Astrocyte (in vitro differentiated cells and primary cell): ENCODE measurements around the gene C8B. TPM values are rescaled to one million over a fixed set of nuclear protein-coding genes. Genes with fewer than 3 reads are reported as not detected.

Source experiments
- DNase-seq: peaks from one replicate; pipeline ENCODE4 v3.0.0-alpha.2; 2010; ENCODE audit warnings: low read depth
- FAIRE-seq: peaks from 2 replicates; lab custom pipeline; 2011; peaks lifted over from hg19 to GRCh38; lab: Jason Lieb, UNC
- H2AFZ ChIP-seq: 2 replicates; pipeline ENCODE4 v1.6.0; 2012; ENCODE audit warnings: low read depth, low read length, inconsistent platforms
- H3K27ac ChIP-seq: 2 replicates; pipeline ENCODE4 v1.5.1; 2011; ENCODE audit warnings: low read depth, low read length, inconsistent platforms
- H3K27me3 ChIP-seq: 2 replicates; pipeline ENCODE4 v1.6.0; 2011; ENCODE audit warnings: low read length, inconsistent platforms; ENCODE audit not compliant: insufficient read depth
- H3K36me3 ChIP-seq: 2 replicates; pipeline ENCODE4 v1.5.1; 2011; ENCODE audit warnings: low read length, inconsistent platforms; ENCODE audit not compliant: insufficient read depth
- H3K4me1 ChIP-seq: 2 replicates; pipeline ENCODE4 v1.5.1; 2011; ENCODE audit warnings: low read length, inconsistent platforms; ENCODE audit not compliant: insufficient read depth
- H3K4me2 ChIP-seq: 2 replicates; pipeline ENCODE4 v1.6.0; 2012; ENCODE audit warnings: low read length, inconsistent platforms
- H3K4me3 ChIP-seq: 2 replicates; pipeline ENCODE4 v1.5.1; 2011; ENCODE audit warnings: low read depth, mild to moderate bottlenecking, low read length, inconsistent platforms; ENCODE audit not compliant: insufficient read depth
- H3K79me2 ChIP-seq: 2 replicates; pipeline ENCODE4 v1.6.0; 2012; ENCODE audit warnings: mild to moderate bottlenecking, low read length, inconsistent platforms; ENCODE audit not compliant: insufficient read depth
- H3K9ac ChIP-seq: 2 replicates; pipeline ENCODE4 v1.6.0; 2012; ENCODE audit warnings: mild to moderate bottlenecking, low read length, inconsistent platforms
- H3K9me3 ChIP-seq: 2 replicates; pipeline ENCODE4 v1.5.1; 2012; ENCODE audit warnings: low read depth, mild to moderate bottlenecking, low read length, inconsistent platforms; ENCODE audit not compliant: insufficient read depth
- H4K20me1 ChIP-seq: 2 replicates; pipeline ENCODE4 v1.6.0; 2012; ENCODE audit warnings: low read length, inconsistent platforms; ENCODE audit not compliant: insufficient read depth
- H3K27ac Mint-ChIP-seq: one replicate; pipeline ENCODE4 v1.8.0; 2021; ENCODE audit warnings: mild to moderate bottlenecking, mixed read lengths; ENCODE audit not compliant: unreplicated experiment
- H3K27me3 Mint-ChIP-seq: one replicate; pipeline ENCODE4 v1.8.0; 2021; ENCODE audit warnings: low read depth, mixed read lengths; ENCODE audit not compliant: unreplicated experiment
- H3K36me3 Mint-ChIP-seq: one replicate; pipeline ENCODE4 v1.8.0; 2021; ENCODE audit warnings: low read depth, mixed read lengths; ENCODE audit not compliant: unreplicated experiment
- H3K4me1 Mint-ChIP-seq: one replicate; pipeline ENCODE4 v1.8.0; 2021; ENCODE audit warnings: low read depth, mixed read lengths; ENCODE audit not compliant: unreplicated experiment
- H3K4me3 Mint-ChIP-seq: one replicate; pipeline ENCODE4 v1.8.0; 2021; ENCODE audit warnings: mild to moderate bottlenecking, moderate library complexity, mixed read lengths; ENCODE audit not compliant: unreplicated experiment
- H3K9me3 Mint-ChIP-seq: one replicate; pipeline ENCODE4 v1.8.0; 2021; ENCODE audit warnings: mild to moderate bottlenecking, mixed read lengths; ENCODE audit not compliant: unreplicated experiment
- CTCF ChIP-seq: IDR thresholded peaks from 2 replicates; pipeline ENCODE4 v1.5.1; 2011; ENCODE audit warnings: low read depth, mild to moderate bottlenecking, inconsistent platforms, low read length, moderate library complexity; ENCODE audit not compliant: insufficient read depth
- EZH2 ChIP-seq: IDR thresholded peaks from 2 replicates; pipeline ENCODE4 v1.6.1; 2012; ENCODE audit warnings: mild to moderate bottlenecking, low read length, inconsistent platforms; ENCODE audit not compliant: insufficient read depth
- total RNA-seq: library from RNA; stranded (reverse); gene quantifications from 2 replicates; pipeline ENCODE4 v1.2.1, GENCODE V29; 2021

C8B gene
- total RNA-seq, 1 donor from 2014 or later, result not detected

- no peak overlapping the region for H3K4me2 ChIP-seq
- no peak for FAIRE-seq
- no peaks in the 10 kb centered on the region for H4K20me1 ChIP-seq
- no peaks in the 10 kb centered on the region for H3K9me3 Mint-ChIP-seq
- H3K36me3 ChIP-seq, result no peaks in the 10 kb centered on the region
- no peaks in the 10 kb centered on the region for H3K9me3 ChIP-seq
- H3K79me2 ChIP-seq, result no peaks in the 10 kb centered on the region
- H3K4me1 ChIP-seq, result peaks cover 2% of the 10 kb centered on the region
- TF ChIP-seq CTCF (no peak), EZH2 (no peak)
- H3K27me3 Mint-ChIP-seq, result peaks cover 23% of the 10 kb centered on the region
- no peak overlapping the region for H3K27ac Mint-ChIP-seq
- no peak overlapping the region for H3K27ac ChIP-seq
- H3K36me3 Mint-ChIP-seq, result no peaks in the 10 kb centered on the region
- DNase-seq, result peak; percentile 66
- no peak overlapping the region for H3K4me3 Mint-ChIP-seq
- no peak overlapping the region for H3K4me3 ChIP-seq
- H3K4me1 Mint-ChIP-seq, result peaks cover 18% of the 10 kb centered on the region
- no peak overlapping the region for H2AFZ ChIP-seq
- no peaks in the 10 kb centered on the region for H3K27me3 ChIP-seq
- H3K9ac ChIP-seq, result no peak overlapping the region
Measured at GRCh38 chr1:56908619-56909221, 57.1 kb downstream of the C8B start.

- peaks cover 24% of the 10 kb centered on the region for H3K27me3 Mint-ChIP-seq
- H3K27ac Mint-ChIP-seq, result no peak overlapping the region
- no peaks in the 10 kb centered on the region for H3K9me3 ChIP-seq
- H3K4me1 ChIP-seq, result no peaks in the 10 kb centered on the region
- H3K36me3 ChIP-seq, result no peaks in the 10 kb centered on the region
- no peak overlapping the region for H3K9ac ChIP-seq
- H3K36me3 Mint-ChIP-seq, result no peaks in the 10 kb centered on the region
- H3K27me3 ChIP-seq, result no peaks in the 10 kb centered on the region
- DNase-seq (no peak), FAIRE-seq (no peak)
- no peak overlapping the region for H3K4me3 ChIP-seq
- TF ChIP-seq EZH2, result no peak
- TF ChIP-seq CTCF, result no peak
- no peak overlapping the region for H3K27ac ChIP-seq
- H3K4me3 Mint-ChIP-seq, result no peak overlapping the region
- H3K9me3 Mint-ChIP-seq, result no peaks in the 10 kb centered on the region
- no peaks in the 10 kb centered on the region for H4K20me1 ChIP-seq
- H3K4me1 Mint-ChIP-seq, result peaks cover 14% of the 10 kb centered on the region
- no peak overlapping the region for H2AFZ ChIP-seq
- no peaks in the 10 kb centered on the region for H3K79me2 ChIP-seq
- no peak overlapping the region for H3K4me2 ChIP-seq
Measured at GRCh38 chr1:56905667-56906066, 60.1 kb downstream of the C8B start.

GRCh38 chr1:56904663-56905397, 61.0 kb downstream of the C8B start:
- peaks cover 27% of the 10 kb centered on the region for H3K27me3 Mint-ChIP-seq
- H3K4me2 ChIP-seq, result no peak overlapping the region
- no peak overlapping the region for H3K4me3 Mint-ChIP-seq
- FAIRE-seq, result no peak
- H3K36me3 Mint-ChIP-seq, result no peaks in the 10 kb centered on the region
- H3K4me1 ChIP-seq, result no peaks in the 10 kb centered on the region
- H3K27ac Mint-ChIP-seq, result no peak overlapping the region
- H3K36me3 ChIP-seq, result no peaks in the 10 kb centered on the region
- no peak overlapping the region for H3K4me3 ChIP-seq
- no peaks in the 10 kb centered on the region for H3K27me3 ChIP-seq
- no peak overlapping the region for H3K27ac ChIP-seq
- H3K79me2 ChIP-seq, result no peaks in the 10 kb centered on the region
- no peaks in the 10 kb centered on the region for H3K9me3 Mint-ChIP-seq
- no peak overlapping the region for H2AFZ ChIP-seq
- TF ChIP-seq EZH2 (no peak), CTCF (no peak)
- no peaks in the 10 kb centered on the region for H3K9me3 ChIP-seq
- H4K20me1 ChIP-seq, result no peaks in the 10 kb centered on the region
- no peak overlapping the region for H3K9ac ChIP-seq
- peak; percentile 53 for DNase-seq
- H3K4me1 Mint-ChIP-seq, result peaks cover 12% of the 10 kb centered on the region
